ENCODE measurements around the gene NAB2. TPM values are rescaled to one million over a fixed set of nuclear protein-coding genes. Genes with fewer than 3 reads are reported as not detected.

The NAB2 gene
- total and polyA plus RNA-seq, 4 donors: 19.8 to 48.4 (median 31.9) TPM

GRCh38 chr12:57094208-57095160 lies 5.6 kb downstream of the NAB2 start:
- Histone ChIP-seq H3K36me3 (ENCODE audit: control insufficient read depth in 1 of 2, insufficient read depth in 2 of 2, low read length in 1 of 2) (peaks cover 0 to 6% of the 10 kb centered on the region in 2 donors), H3K9me3 (ENCODE audit: control insufficient read depth, low read length) (no peaks in the 10 kb centered on the region), H3K27ac (ENCODE audit: low read depth in 1 of 2, low read length in 2 of 2) (peak overlapping the region; percentile 18 to 57), H3K27me3 (ENCODE audit: control insufficient read depth in 1 of 2, insufficient read depth in 2 of 2, low read length in 1 of 2) (no peaks in the 10 kb centered on the region), H3K4me3 (ENCODE audit: low read length in 2 of 2) (no peak overlapping the region), H3K4me1 (ENCODE audit: control insufficient read depth in 1 of 2, insufficient read depth in 2 of 2, low read length in 2 of 2) (peaks cover 0 to 6% of the 10 kb centered on the region in 2 donors)
- WGBS, 2 donors: 32 to 36% methylated on average over 15 of the region's 15 CpGs
- ATAC-seq (ENCODE audit: low FRiP score) (no peak), DNase-seq (peak in 1 of 2 donors; percentile 73)
- intact Hi-C loops (cut with DNase I): loop anchor here in 1 of 2 donors (2.0 kb wide), 1 partner anchor 16 kb away; the partner anchor contains the start of gene STAT6

DNA sequence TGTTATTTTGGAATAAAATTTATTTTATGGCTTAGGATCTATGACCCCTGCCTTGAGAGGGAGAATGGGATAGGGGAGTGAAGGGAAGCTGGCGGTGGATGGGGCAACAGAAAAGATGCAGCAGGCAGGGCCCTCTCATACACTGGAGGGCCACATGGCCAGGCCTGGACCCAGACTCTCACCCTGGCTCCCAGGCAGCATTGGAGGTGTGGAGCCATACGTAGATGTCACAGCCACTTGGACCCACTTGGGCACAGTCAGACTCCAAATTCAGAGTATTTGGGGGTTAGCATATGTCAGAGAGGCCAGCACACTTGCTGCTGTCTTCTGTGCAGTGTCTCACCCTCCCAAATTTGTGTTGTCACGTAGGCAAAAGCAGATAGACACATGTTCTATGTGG lies 6.5 kb downstream of the NAB2 start:
- no peak for ATAC-seq (ENCODE audit: low FRiP score)
- DNase-seq: peak in 1 of 2 donors; percentile 46
- Histone ChIP-seq H3K27ac (ENCODE audit: low read depth in 1 of 2, low read length in 2 of 2) (no peak overlapping the region), H3K36me3 (ENCODE audit: control insufficient read depth in 1 of 2, insufficient read depth in 2 of 2, low read length in 1 of 2) (peaks cover 0 to 9% of the 10 kb centered on the region in 2 donors), H3K27me3 (ENCODE audit: control insufficient read depth in 1 of 2, insufficient read depth in 2 of 2, low read length in 1 of 2) (no peaks in the 10 kb centered on the region), H3K4me3 (ENCODE audit: low read length in 2 of 2) (no peak overlapping the region), H3K4me1 (ENCODE audit: control insufficient read depth in 1 of 2, insufficient read depth in 2 of 2, low read length in 2 of 2) (peaks cover 0 to 6% of the 10 kb centered on the region in 2 donors), H3K9me3 (ENCODE audit: control insufficient read depth, low read length) (no peaks in the 10 kb centered on the region)
- 56 to 63% methylated on average over 3 of the region's 3 CpGs for WGBS, 2 donors
- intact Hi-C loops (cut with DNase I): loop anchor here in 1 of 2 donors (2.0 kb wide), 1 partner anchor 15 kb away; the partner anchor contains the start of gene STAT6

GRCh38 chr12:57096099-57096572 lies 7.2 kb downstream of the NAB2 start:
- peak in 1 of 2 donors; percentile 44 for DNase-seq
- Histone ChIP-seq H3K36me3 (ENCODE audit: control insufficient read depth in 1 of 2, insufficient read depth in 2 of 2, low read length in 1 of 2) (peaks cover 0 to 9% of the 10 kb centered on the region in 2 donors), H3K9me3 (ENCODE audit: control insufficient read depth, low read length) (no peaks in the 10 kb centered on the region), H3K4me3 (ENCODE audit: low read length in 2 of 2) (no peak overlapping the region), H3K4me1 (ENCODE audit: control insufficient read depth in 1 of 2, insufficient read depth in 2 of 2, low read length in 2 of 2) (peaks cover 0 to 6% of the 10 kb centered on the region in 2 donors), H3K27ac (ENCODE audit: low read depth in 1 of 2, low read length in 2 of 2) (no peak overlapping the region), H3K27me3 (ENCODE audit: control insufficient read depth in 1 of 2, insufficient read depth in 2 of 2, low read length in 1 of 2) (no peaks in the 10 kb centered on the region)
- no peak for ATAC-seq (ENCODE audit: low FRiP score)
- 74 to 80% methylated on average over 6 of the region's 6 CpGs for WGBS, 2 donors
- intact Hi-C loops (cut with DNase I): no loop called here

GRCh38 chr12:57096748-57097553 lies 8.0 kb downstream of the NAB2 start:
- DNase-seq (peak in 1 of 2 donors; percentile 64), ATAC-seq (ENCODE audit: low FRiP score) (no peak)
- Histone ChIP-seq H3K9me3 (ENCODE audit: control insufficient read depth, low read length) (no peaks in the 10 kb centered on the region), H3K36me3 (ENCODE audit: control insufficient read depth in 1 of 2, insufficient read depth in 2 of 2, low read length in 1 of 2) (peaks cover 0 to 9% of the 10 kb centered on the region in 2 donors), H3K27me3 (ENCODE audit: control insufficient read depth in 1 of 2, insufficient read depth in 2 of 2, low read length in 1 of 2) (no peaks in the 10 kb centered on the region), H3K4me3 (ENCODE audit: low read length in 2 of 2) (no peak overlapping the region), H3K4me1 (ENCODE audit: control insufficient read depth in 1 of 2, insufficient read depth in 2 of 2, low read length in 2 of 2) (peaks cover 0 to 3% of the 10 kb centered on the region in 2 donors), H3K27ac (ENCODE audit: low read depth in 1 of 2, low read length in 2 of 2) (no peak overlapping the region)
- 77 to 80% methylated on average over 8 of the region's 8 CpGs for WGBS, 2 donors
- intact Hi-C loops (cut with DNase I): no loop called here

GRCh38 chr12:57097554-57097835 lies 8.6 kb downstream of the NAB2 start:
- Histone ChIP-seq H3K27me3 (ENCODE audit: control insufficient read depth in 1 of 2, insufficient read depth in 2 of 2, low read length in 1 of 2) (no peaks in the 10 kb centered on the region), H3K4me1 (ENCODE audit: control insufficient read depth in 1 of 2, insufficient read depth in 2 of 2, low read length in 2 of 2) (no peaks in the 10 kb centered on the region), H3K27ac (ENCODE audit: low read depth in 1 of 2, low read length in 2 of 2) (no peak overlapping the region), H3K4me3 (ENCODE audit: low read length in 2 of 2) (no peak overlapping the region), H3K9me3 (ENCODE audit: control insufficient read depth, low read length) (no peaks in the 10 kb centered on the region), H3K36me3 (ENCODE audit: control insufficient read depth in 1 of 2, insufficient read depth in 2 of 2, low read length in 1 of 2) (peaks cover 0 to 9% of the 10 kb centered on the region in 2 donors)
- ATAC-seq (ENCODE audit: low FRiP score): no peak
- intact Hi-C loops (cut with DNase I): no loop called here
- WGBS, 2 donors: 82 to 89% methylated on average over 8 of the region's 8 CpGs
- DNase-seq: peak in 1 of 2 donors; percentile 32

DNA sequence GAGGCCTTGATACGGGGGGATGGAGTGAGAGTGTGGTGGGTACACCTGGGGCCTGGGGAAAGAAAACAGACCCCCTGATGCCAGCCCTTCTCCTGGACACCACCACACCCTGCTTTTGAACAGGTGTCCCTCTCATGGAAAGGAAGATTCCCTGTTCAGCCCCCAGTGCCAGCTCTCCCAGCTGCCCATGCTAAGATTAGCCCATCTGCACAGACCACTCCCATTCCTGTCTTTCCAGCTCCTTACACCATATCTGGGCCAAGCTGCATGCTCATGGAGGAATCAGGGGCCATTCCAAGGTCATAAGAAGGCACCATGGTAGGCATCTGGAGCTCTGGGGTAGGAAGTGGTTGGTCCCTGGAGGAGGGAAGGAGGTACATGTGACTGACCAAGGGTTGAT lies 9.6 kb downstream of the NAB2 start:
- intact Hi-C loops (cut with DNase I): no loop called here
- no peak for ATAC-seq (ENCODE audit: low FRiP score)
- Histone ChIP-seq H3K9me3 (ENCODE audit: control insufficient read depth, low read length) (no peaks in the 10 kb centered on the region), H3K36me3 (ENCODE audit: control insufficient read depth in 1 of 2, insufficient read depth in 2 of 2, low read length in 1 of 2) (peaks cover 0 to 9% of the 10 kb centered on the region in 2 donors), H3K4me3 (ENCODE audit: low read length in 2 of 2) (no peak overlapping the region), H3K4me1 (ENCODE audit: control insufficient read depth in 1 of 2, insufficient read depth in 2 of 2, low read length in 2 of 2) (no peaks in the 10 kb centered on the region), H3K27ac (ENCODE audit: low read depth in 1 of 2, low read length in 2 of 2) (no peak overlapping the region), H3K27me3 (ENCODE audit: control insufficient read depth in 1 of 2, insufficient read depth in 2 of 2, low read length in 1 of 2) (no peaks in the 10 kb centered on the region)
- DNase-seq: peak in 1 of 2 donors; percentile 34
- WGBS, 2 donors: 73 to 100% methylated on average over 1 of the region's 1 CpG

GRCh38 chr12:57099047-57099714 lies 10.3 kb downstream of the NAB2 start:
- no peak for ATAC-seq (ENCODE audit: low FRiP score)
- no peaks in the 10 kb centered on the region for H3K4me1 ChIP-seq (ENCODE audit: control insufficient read depth in 1 of 2, insufficient read depth in 2 of 2, low read length in 2 of 2)
- intact Hi-C loops (cut with DNase I): no loop called here
- 77 to 79% methylated on average over 11 of the region's 11 CpGs for WGBS, 2 donors
- DNase-seq: peak in 1 of 2 donors; percentile 52
- no peak overlapping the region for H3K4me3 ChIP-seq (ENCODE audit: low read length in 2 of 2)
- no peak overlapping the region for H3K27ac ChIP-seq (ENCODE audit: low read depth in 1 of 2, low read length in 2 of 2)
- H3K9me3 ChIP-seq (ENCODE audit: control insufficient read depth, low read length): no peaks in the 10 kb centered on the region
- H3K36me3 ChIP-seq (ENCODE audit: control insufficient read depth in 1 of 2, insufficient read depth in 2 of 2, low read length in 1 of 2): peaks cover 0 to 9% of the 10 kb centered on the region in 2 donors
- H3K27me3 ChIP-seq (ENCODE audit: control insufficient read depth in 1 of 2, insufficient read depth in 2 of 2, low read length in 1 of 2): no peaks in the 10 kb centered on the region

DNA sequence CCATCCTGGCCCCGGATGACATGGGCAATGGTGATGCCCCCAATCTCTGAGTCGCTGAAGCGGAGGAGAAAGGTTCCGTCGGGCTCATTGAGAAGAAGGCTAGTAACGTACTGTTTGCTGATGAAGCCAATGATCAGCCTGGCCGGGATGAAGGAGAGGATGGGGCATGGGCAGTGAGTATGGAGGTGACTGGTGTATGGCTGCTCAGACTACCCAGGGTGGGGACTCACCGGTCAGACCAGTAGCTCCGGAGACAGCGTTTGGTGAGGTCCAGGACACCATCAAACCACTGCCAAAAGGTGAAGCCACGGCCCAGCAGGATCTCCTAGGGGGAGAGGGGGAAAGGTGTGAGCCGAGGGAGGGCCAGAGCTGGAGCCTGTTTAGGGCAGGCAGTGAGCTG lies 10.9 kb downstream of the NAB2 start:
- H3K36me3 ChIP-seq (ENCODE audit: control insufficient read depth in 1 of 2, insufficient read depth in 2 of 2, low read length in 1 of 2): peaks cover 0 to 9% of the 10 kb centered on the region in 2 donors
- no peak overlapping the region for H3K27ac ChIP-seq (ENCODE audit: low read depth in 1 of 2, low read length in 2 of 2)
- ATAC-seq (ENCODE audit: low FRiP score): no peak
- H3K4me3 ChIP-seq (ENCODE audit: low read length in 2 of 2): no peak overlapping the region
- DNase-seq: peak in 1 of 2 donors; percentile 68
- no peaks in the 10 kb centered on the region for H3K27me3 ChIP-seq (ENCODE audit: control insufficient read depth in 1 of 2, insufficient read depth in 2 of 2, low read length in 1 of 2)
- H3K4me1 ChIP-seq (ENCODE audit: control insufficient read depth in 1 of 2, insufficient read depth in 2 of 2, low read length in 2 of 2): no peaks in the 10 kb centered on the region
- WGBS, 2 donors: 73 to 77% methylated on average over 12 of the region's 12 CpGs
- no peaks in the 10 kb centered on the region for H3K9me3 ChIP-seq (ENCODE audit: control insufficient read depth, low read length)
- intact Hi-C loops (cut with DNase I): no loop called here

Measured in aorta (tissue), 5 donors.